ENCODE measurements around the gene IL17RC.

The IL17RC gene

GRCh38 chr3:9903904-9904303 lies 13.0 kb upstream of the IL17RC start:
- Histone ChIP-seq H3K27ac (replicated peaks) (no peak overlapping the region), H3K4me3 (replicated peaks; ENCODE audit: insufficient read depth, low read length) (no peak overlapping the region), H3K27me3 (ENCODE audit: insufficient read depth, poor library complexity, severe bottlenecking) (no peaks in the 10 kb centered on the region)
- TF ChIP-seq POLR2AphosphoS5 (IDR thresholded peaks at IDR 0.05; ENCODE audit: low read depth) (no peak), REST (IDR thresholded peaks at IDR 0.05; ENCODE audit: insufficient replicate concordance, low read depth) (no peak), GABPA (IDR thresholded peaks at IDR 0.05; ENCODE audit: low read depth) (no peak), CTCF (IDR thresholded peaks at IDR 0.05; ENCODE audit: insufficient read depth, low read length) (no peak), SPI1 (IDR thresholded peaks at IDR 0.05; ENCODE audit: borderline replicate concordance, low read depth) (no peak)
- no peak for DNase-seq (ENCODE audit: low read depth in 1 of 2, low spot score in 1 of 2)

- no peaks in the 10 kb centered on the region for H3K27me3 ChIP-seq (ENCODE audit: insufficient read depth, poor library complexity, severe bottlenecking)
- DNase-seq (ENCODE audit: low read depth in 1 of 2, low spot score in 1 of 2) = no peak
- no peak overlapping the region for H3K27ac ChIP-seq (replicated peaks)
- no peak overlapping the region for H3K4me3 ChIP-seq (replicated peaks; ENCODE audit: insufficient read depth, low read length)
- TF ChIP-seq CTCF (IDR thresholded peaks at IDR 0.05; ENCODE audit: insufficient read depth, low read length) (no peak), POLR2AphosphoS5 (IDR thresholded peaks at IDR 0.05; ENCODE audit: low read depth) (no peak), GABPA (IDR thresholded peaks at IDR 0.05; ENCODE audit: low read depth) (no peak), SPI1 (IDR thresholded peaks at IDR 0.05; ENCODE audit: borderline replicate concordance, low read depth) (no peak), REST (IDR thresholded peaks at IDR 0.05; ENCODE audit: insufficient replicate concordance, low read depth) (no peak)
Observed at GRCh38 chr3:9906480-9906879, 10.4 kb upstream of the IL17RC start.

- Histone ChIP-seq H3K27me3 (ENCODE audit: insufficient read depth, poor library complexity, severe bottlenecking) (no peaks in the 10 kb centered on the region), H3K27ac (replicated peaks) (no peak overlapping the region), H3K4me3 (replicated peaks; ENCODE audit: insufficient read depth, low read length) (no peak overlapping the region)
- no peak for DNase-seq (ENCODE audit: low read depth in 1 of 2, low spot score in 1 of 2)
- TF ChIP-seq CTCF (IDR thresholded peaks at IDR 0.05; ENCODE audit: insufficient read depth, low read length) = no peak
- TF ChIP-seq GABPA (IDR thresholded peaks at IDR 0.05; ENCODE audit: low read depth) = no peak
- no peak for TF ChIP-seq REST (IDR thresholded peaks at IDR 0.05; ENCODE audit: insufficient replicate concordance, low read depth)
Observed at GRCh38 chr3:9908286-9908685, 8.6 kb upstream of the IL17RC start.

All from HL-60 (cell line).